Measurements from ENCODE around the gene GNAS-AS1.

GNAS-AS1 gene
- long read RNA-seq: 0 reads

DNA sequence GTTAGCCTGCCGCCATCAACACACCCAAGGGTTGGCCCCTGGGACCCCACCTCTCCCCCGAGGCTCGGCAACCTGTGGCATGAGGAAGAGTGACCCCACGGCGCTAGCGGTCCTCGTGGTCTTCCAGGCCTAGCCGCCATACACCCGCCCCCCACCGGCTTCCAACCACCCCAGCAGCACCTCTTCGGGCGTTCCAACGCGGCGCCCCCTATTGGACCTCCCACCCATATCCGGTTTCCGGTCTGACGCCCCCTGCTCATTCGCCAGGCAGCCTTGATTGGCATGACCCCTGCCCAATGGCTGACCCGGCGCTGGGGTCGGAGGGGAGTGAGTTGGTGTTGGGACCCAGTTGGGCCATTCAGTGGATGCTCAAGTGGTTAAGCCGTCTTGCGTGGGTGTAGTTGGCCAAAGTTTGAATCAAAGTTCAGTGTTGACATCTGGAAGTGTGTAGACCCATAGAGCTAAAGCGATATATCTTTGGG lies at the start of gene GNAS-AS1:
GNAS-AS1 (minus strand) TSS at position 210 of the 482 bp plus-strand sequence.
- Histone ChIP-seq H3K4me3 (replicated peaks; ENCODE audit: insufficient read depth, low read length) (no peak within 1 kb of the TSS), H3K27me3 (ENCODE audit: insufficient read depth, poor library complexity, severe bottlenecking) (peaks cover 34% of the 10 kb centered on the region), H3K27ac (replicated peaks) (no peak within 1 kb of the TSS)
- no peak for DNase-seq (ENCODE audit: low read depth in 1 of 2, low spot score in 1 of 2)
- TF ChIP-seq, protein P1, sequence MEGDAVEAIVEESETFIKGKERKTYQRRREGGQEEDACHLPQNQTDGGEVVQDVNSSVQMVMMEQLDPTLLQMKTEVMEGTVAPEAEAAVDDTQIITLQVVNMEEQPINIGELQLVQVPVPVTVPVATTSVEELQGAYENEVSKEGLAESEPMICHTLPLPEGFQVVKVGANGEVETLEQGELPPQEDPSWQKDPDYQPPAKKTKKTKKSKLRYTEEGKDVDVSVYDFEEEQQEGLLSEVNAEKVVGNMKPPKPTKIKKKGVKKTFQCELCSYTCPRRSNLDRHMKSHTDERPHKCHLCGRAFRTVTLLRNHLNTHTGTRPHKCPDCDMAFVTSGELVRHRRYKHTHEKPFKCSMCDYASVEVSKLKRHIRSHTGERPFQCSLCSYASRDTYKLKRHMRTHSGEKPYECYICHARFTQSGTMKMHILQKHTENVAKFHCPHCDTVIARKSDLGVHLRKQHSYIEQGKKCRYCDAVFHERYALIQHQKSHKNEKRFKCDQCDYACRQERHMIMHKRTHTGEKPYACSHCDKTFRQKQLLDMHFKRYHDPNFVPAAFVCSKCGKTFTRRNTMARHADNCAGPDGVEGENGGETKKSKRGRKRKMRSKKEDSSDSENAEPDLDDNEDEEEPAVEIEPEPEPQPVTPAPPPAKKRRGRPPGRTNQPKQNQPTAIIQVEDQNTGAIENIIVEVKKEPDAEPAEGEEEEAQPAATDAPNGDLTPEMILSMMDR (IDR thresholded peaks at IDR 0.05; ENCODE audit: insufficient read depth, low read length): no peak
- TF ChIP-seq, protein P2, sequence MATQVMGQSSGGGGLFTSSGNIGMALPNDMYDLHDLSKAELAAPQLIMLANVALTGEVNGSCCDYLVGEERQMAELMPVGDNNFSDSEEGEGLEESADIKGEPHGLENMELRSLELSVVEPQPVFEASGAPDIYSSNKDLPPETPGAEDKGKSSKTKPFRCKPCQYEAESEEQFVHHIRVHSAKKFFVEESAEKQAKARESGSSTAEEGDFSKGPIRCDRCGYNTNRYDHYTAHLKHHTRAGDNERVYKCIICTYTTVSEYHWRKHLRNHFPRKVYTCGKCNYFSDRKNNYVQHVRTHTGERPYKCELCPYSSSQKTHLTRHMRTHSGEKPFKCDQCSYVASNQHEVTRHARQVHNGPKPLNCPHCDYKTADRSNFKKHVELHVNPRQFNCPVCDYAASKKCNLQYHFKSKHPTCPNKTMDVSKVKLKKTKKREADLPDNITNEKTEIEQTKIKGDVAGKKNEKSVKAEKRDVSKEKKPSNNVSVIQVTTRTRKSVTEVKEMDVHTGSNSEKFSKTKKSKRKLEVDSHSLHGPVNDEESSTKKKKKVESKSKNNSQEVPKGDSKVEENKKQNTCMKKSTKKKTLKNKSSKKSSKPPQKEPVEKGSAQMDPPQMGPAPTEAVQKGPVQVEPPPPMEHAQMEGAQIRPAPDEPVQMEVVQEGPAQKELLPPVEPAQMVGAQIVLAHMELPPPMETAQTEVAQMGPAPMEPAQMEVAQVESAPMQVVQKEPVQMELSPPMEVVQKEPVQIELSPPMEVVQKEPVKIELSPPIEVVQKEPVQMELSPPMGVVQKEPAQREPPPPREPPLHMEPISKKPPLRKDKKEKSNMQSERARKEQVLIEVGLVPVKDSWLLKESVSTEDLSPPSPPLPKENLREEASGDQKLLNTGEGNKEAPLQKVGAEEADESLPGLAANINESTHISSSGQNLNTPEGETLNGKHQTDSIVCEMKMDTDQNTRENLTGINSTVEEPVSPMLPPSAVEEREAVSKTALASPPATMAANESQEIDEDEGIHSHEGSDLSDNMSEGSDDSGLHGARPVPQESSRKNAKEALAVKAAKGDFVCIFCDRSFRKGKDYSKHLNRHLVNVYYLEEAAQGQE (IDR thresholded peaks at IDR 0.05; ENCODE audit: insufficient replicate concordance, low read depth): no peak

DNA sequence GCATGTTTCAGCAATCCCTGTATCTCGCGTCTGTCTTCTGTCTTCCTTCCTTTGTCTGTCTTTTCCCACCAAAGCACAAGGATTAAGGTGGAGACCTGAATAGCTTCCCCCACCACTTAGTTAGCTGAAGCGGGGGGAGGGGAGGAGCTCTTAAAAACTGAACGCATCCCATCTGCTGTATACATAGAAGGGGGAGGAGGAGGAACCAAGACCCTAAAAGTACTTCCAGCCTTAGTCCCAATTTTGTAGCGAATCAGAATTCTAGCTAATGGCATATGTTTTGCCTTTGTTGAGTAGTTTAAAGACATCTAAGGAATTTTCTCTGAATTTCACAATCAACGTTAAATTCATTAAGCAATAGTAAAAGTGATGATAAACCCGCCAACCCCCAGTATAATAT lies 49.7 kb upstream of the GNAS-AS1 start:
- TF ChIP-seq, protein P2 (IDR thresholded peaks at IDR 0.05; ENCODE audit: insufficient replicate concordance, low read depth): no peak
- TF ChIP-seq, protein P1 (IDR thresholded peaks at IDR 0.05; ENCODE audit: insufficient read depth, low read length): no peak
- no peak for TF ChIP-seq SPI1 (IDR thresholded peaks at IDR 0.05; ENCODE audit: borderline replicate concordance, low read depth)
- no peak for TF ChIP-seq GABPA (IDR thresholded peaks at IDR 0.05; ENCODE audit: low read depth)
- TF ChIP-seq POLR2AphosphoS5 (IDR thresholded peaks at IDR 0.05; ENCODE audit: low read depth): no peak
- Histone ChIP-seq H3K27ac (replicated peaks) (no peak overlapping the region), H3K4me3 (replicated peaks; ENCODE audit: insufficient read depth, low read length) (no peak overlapping the region), H3K27me3 (ENCODE audit: insufficient read depth, poor library complexity, severe bottlenecking) (no peaks in the 10 kb centered on the region)
- no peak for DNase-seq (ENCODE audit: low read depth in 1 of 2, low spot score in 1 of 2)

DNA sequence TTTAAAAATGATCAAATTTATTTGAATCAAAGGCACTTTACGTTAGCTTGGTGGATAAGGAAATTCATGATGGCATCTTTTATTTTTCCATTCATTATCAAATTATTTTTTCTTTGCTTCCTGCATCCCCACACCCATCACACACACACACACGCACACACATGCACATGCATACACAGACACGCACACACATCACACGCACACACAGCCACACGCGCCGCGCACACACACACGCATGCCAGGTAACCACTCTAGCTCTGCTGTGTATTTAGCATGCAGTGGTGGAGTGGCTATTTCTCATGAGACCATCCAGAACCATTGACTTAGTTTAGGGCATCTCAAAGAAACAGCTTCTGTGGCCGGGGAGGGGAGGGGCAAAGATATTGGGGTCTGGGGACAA lies 48.8 kb upstream of the GNAS-AS1 start:
- DNase-seq (ENCODE audit: low read depth in 1 of 2, low spot score in 1 of 2): no peak
- H3K27ac ChIP-seq (replicated peaks): no peak overlapping the region
- TF ChIP-seq POLR2AphosphoS5 (IDR thresholded peaks at IDR 0.05; ENCODE audit: low read depth) (no peak), SPI1 (IDR thresholded peaks at IDR 0.05; ENCODE audit: borderline replicate concordance, low read depth) (no peak)
- TF ChIP-seq, protein P1 (IDR thresholded peaks at IDR 0.05; ENCODE audit: insufficient read depth, low read length): no peak
- TF ChIP-seq, protein P2 (IDR thresholded peaks at IDR 0.05; ENCODE audit: insufficient replicate concordance, low read depth): no peak
- H3K4me3 ChIP-seq (replicated peaks; ENCODE audit: insufficient read depth, low read length): no peak overlapping the region
- H3K27me3 ChIP-seq (ENCODE audit: insufficient read depth, poor library complexity, severe bottlenecking): no peaks in the 10 kb centered on the region
